Measurements from ENCODE around the gene CPEB1.

DNA sequence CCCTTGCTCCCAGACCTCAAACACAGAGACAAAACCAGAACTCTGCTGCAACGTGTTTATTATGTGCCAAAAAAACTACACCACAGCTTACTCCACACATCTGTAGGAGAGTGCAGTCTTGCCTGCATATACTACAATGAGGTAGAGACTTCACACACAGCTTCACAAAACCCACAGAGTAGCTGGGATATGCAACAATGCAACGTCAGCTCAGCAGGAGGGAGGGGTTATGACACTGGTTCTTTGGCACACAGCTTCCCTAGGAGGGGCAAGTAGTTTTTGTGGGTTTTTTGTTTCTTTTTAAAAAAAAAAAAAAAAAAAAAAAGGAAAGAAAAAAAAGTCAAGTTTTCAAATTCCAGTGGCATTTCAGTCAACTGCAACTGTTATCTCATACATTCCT lies 104.0 kb downstream of the CPEB1 start:
- TF ChIP-seq, protein P1, sequence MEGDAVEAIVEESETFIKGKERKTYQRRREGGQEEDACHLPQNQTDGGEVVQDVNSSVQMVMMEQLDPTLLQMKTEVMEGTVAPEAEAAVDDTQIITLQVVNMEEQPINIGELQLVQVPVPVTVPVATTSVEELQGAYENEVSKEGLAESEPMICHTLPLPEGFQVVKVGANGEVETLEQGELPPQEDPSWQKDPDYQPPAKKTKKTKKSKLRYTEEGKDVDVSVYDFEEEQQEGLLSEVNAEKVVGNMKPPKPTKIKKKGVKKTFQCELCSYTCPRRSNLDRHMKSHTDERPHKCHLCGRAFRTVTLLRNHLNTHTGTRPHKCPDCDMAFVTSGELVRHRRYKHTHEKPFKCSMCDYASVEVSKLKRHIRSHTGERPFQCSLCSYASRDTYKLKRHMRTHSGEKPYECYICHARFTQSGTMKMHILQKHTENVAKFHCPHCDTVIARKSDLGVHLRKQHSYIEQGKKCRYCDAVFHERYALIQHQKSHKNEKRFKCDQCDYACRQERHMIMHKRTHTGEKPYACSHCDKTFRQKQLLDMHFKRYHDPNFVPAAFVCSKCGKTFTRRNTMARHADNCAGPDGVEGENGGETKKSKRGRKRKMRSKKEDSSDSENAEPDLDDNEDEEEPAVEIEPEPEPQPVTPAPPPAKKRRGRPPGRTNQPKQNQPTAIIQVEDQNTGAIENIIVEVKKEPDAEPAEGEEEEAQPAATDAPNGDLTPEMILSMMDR (IDR thresholded peaks at IDR 0.05): no peak
- TF ChIP-seq EZH2 (IDR thresholded peaks at IDR 0.05; ENCODE audit: borderline replicate concordance, insufficient read depth, low read depth, low read length, poor library complexity, severe bottlenecking): no peak

All from B cell (primary cell).